Middle frontal gyrus (tissue), 1 donor: ENCODE data around the gene PPP3R1.

ENCODE experiments used
- DNase-seq: peaks from one replicate; pipeline ENCODE4 v3.0.0-alpha.2; 2015; ENCODE audit warnings: low spot score; ENCODE audit errors: extremely low spot score

The PPP3R1 gene

DNA sequence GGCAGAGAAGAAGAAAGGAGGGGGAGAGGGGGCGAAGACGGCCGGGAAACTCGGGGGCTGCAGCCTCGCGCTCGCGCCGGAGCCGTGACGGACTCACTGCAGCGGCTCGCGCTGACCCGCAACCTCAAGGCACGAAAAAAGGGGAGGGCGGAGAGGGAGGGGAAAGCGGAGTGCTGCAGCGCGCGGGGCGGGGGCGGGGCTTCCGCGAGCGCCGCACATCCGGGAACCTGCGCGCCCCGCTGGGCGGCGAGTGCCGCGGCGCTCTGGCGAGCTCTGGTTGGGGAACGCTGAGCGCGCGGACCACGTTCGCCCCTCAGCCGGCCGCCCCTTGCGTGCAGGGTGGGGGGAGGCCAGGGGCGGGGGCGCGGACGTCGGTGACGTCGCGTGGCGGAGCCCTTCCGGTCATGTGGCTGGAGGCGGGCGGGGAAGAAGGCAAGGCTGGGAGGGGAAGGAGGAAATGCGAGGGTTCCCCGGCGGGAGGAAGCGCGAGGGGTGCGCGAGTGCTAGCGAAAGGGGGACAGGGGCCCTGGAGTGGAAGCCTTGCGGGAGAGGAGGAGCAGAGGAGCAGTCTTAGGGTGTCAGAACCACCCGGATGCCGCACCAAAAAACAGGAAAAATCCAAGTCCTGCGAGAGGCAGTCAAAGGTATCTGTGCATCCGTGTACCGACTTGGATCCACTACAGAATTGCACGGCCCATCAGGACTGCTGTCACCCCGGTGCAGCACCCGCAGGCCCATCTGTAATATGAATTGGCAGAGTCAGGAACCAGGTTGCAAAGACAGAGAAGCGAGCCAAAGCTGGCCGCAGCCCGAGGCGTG, at the start of gene PPP3R1:
Gene PPP3R1 (minus strand): TSS at position 133 of the 819 bp plus-strand sequence. CDS start 405 bp downstream, outside the sequence.
- peak; percentile 96 for DNase-seq

GRCh38 chr2:68295516-68295915, 43.2 kb upstream of the PPP3R1 start:
- DNase-seq, result no peak

- no peak for DNase-seq
Measured at GRCh38 chr2:68294913-68295312, 42.6 kb upstream of the PPP3R1 start.

GRCh38 chr2:68294187-68294586, 41.9 kb upstream of the PPP3R1 start:
- DNase-seq, result no peak

- DNase-seq, result no peak
Measured at GRCh38 chr2:68293755-68294154, 41.4 kb upstream of the PPP3R1 start.

DNA sequence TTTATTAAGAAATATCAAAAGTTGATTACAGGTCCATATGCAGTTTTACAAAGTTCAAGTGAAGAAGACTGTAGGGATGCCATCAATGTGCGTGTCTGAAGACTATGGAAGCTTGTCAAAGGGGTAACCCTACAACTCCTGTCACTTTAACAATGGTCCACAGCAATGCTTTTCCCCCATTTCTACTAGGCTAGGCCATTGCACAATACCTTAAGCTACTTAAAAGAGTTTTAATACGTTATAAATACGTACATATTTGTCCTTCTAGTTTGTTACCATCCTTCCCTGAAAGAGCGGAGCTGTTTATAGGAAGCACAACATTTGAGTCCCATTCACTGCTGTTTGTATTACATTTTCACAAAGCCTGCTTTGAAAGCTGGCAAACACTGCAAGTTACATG, 40.7 kb upstream of the PPP3R1 start:
- no peak for DNase-seq

DNA sequence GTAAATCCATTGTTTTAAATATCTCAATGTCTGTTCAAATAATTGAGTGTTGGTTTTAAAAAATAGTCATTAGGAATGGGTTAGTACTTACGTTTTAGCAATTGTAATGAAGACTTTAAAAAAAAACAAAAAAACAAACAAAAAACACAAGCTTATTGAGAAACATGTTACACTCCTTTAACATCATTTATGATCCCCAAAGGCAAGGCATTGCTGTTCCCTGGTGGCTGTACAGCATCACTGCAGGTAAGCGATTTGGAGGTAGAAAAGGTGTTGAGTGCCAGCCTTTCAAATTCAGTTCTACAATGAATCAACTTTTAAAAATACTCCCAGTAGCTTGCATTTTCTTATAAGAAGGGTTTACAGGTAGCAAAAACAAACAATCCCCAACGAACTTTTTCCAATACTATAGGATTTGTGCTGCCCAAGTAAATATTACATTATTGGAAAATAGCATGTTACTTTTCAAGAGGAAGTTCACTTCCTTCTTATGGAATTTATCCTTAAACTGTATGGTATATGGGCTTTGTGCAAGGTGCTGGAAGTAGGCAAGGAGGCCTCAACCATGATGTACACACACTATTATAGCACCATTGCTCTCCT, 39.9 kb upstream of the PPP3R1 start:
- no peak for DNase-seq

DNA sequence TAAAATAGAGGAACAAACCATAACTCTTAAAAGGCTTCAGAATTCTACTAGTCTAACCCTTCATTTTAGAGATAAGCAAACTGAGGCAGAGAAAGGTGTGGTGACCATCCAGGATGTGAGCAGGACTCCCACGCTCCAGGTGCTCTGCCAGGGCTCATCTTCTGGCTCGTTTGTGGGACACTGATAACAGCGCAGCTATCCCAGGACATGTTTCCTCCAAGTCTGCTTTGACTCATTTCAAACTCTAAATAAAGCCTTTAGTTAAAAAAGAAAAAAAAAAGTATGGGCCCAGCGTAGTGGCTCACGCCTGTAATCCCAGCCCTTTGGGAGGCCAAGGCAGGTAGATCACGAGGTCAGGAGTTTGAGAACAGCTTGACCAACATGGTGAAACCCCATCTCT, 39.0 kb upstream of the PPP3R1 start:
- DNase-seq, result no peak

DNA sequence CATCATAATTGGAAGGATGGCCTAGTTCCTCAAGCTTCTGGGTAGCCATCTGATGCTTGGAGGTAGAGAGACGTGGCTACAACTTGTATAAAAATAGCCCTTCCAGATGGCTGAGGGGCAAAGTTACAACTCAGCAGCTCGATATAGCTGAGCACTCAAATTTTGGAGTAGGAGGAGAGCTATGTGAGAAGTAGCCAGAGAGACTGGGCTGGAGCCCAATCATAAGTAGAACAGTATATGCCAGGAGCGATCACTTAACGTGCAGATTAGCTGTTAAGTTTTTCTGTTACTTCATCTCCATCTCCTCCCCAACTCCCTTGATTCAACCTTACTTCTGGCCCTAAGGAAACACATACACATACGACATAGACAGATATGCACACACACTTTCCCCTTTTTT, 38.6 kb upstream of the PPP3R1 start:
- DNase-seq, result peak; percentile 50

DNA sequence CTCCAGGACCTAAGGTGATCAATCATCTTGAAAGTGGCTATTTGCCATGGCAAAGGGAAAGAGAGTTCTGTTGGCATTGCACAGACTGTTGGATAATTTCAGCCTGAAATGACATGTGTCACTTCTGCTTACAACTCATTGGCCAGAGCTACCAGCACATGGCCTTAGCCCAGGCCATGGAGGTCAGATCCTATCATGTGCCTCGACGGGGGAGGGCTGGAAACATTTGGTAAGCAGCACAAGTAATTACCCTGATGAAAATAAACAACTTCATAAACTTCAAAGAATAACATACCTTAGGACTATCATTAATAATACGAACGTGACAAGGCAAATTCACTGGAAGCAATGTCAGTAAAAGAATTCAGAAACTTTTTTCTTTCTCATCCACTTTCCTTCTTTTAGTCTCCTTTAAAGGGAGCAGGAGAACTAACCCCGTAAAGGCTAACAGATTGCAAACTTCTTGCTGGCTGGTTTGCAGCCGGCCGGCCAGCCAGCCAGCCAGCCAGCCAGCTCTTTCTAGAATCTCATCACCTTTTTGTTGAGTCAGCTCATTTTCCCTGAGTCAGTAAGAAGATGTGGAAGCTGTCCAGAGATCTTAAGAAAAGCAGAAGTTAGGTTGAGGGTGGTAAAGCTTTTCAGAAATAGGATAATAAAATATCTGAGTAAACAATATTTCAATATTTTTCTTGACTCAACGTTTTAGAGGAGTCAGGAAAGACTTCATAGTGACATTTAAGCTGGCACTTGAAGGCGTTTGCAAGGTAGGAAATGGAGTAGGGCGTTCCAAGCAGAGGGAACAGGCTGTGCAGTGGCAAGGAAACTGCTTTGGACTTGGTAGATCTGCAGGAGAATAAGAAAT, 35.5 kb upstream of the PPP3R1 start:
- DNase-seq, result no peak

GRCh38 chr2:68284896-68285295, 32.6 kb upstream of the PPP3R1 start:
- no peak for DNase-seq

- no peak for DNase-seq
Measured at GRCh38 chr2:68283419-68283812, 31.1 kb upstream of the PPP3R1 start.

- no peak for DNase-seq
Measured at GRCh38 chr2:68282811-68283418, 30.6 kb upstream of the PPP3R1 start.

GRCh38 chr2:68280796-68281195, 28.5 kb upstream of the PPP3R1 start:
- DNase-seq, result no peak

GRCh38 chr2:68280348-68280747, 28.0 kb upstream of the PPP3R1 start:
- no peak for DNase-seq

GRCh38 chr2:68279691-68280090, 27.4 kb upstream of the PPP3R1 start:
- DNase-seq, result no peak

DNA sequence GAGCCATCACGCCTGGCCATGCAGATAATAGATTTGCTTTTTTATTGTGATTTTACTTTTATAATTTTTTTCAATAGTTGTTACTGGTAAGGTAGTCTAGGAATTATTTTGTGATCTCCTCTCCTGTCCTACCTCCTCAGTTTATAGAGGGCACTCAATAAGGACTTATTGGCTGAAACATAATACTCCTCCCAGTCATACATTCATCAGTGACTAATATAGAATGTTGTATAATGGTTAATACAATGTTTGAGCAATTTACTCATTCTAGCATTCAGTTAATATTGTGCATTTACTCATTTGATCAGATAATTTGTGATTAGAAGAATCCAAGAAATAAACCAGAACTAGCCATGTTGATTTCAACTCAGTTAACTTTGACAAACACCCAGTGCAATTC, 25.8 kb upstream of the PPP3R1 start:
- DNase-seq, result no peak

- no peak for DNase-seq
Measured at GRCh38 chr2:68274022-68274421, 21.7 kb upstream of the PPP3R1 start.

- DNase-seq, result no peak
Measured at GRCh38 chr2:68272246-68272994, 20.1 kb upstream of the PPP3R1 start.

DNA sequence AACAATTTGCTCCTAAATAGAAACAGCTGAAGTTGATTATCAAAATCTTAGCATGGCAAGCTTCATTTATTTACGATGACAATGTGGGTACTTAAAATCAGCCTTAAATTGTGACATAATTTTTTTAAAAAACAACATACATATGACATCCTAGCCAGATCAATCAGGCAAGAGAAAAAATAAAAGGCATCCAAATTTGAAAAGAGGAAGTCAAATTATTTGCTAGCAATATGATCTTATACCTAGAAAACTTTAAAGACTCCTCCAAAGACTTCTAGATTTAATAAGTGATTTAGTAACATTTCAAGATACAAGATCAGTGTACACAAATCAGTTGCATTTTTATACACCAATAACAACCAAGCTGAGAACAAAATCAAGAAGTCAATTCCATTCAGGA, 14.3 kb upstream of the PPP3R1 start:
- DNase-seq, result no peak

DNA sequence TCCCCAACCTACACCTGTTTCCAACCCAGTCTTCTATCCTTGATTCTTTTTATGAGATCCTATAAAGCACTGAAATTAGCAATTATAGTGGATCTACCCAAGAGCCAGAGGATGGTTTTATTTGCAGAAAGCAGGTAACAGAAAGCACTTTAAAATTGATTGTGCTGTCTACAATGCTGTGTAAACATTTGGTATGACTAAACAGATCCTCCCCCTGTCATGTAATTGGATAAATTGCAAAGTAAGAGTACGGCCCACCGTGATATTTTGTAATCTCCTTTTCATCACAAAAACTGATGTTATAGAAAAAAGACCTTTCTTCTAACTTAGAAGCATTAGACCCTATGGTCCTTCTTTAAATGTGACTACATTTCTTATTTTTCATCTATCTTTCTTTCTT, 11.3 kb upstream of the PPP3R1 start:
- DNase-seq, result no peak
